CD8-positive, alpha-beta memory T cell (primary cell): ENCODE data around the gene TXNRD2. TPM values are rescaled to one million over a fixed set of nuclear protein-coding genes. Genes with fewer than 3 reads are reported as not detected.
A peak's percentile ranks its signal among the peaks of the same experiment; 100 is the strongest.

ENCODE experiments used
- CTCF ChIA-PET: fragments of 350-600 bp; sonication (Branson Sonifier 250); formaldehyde crosslinking; loops from one replicate; lab custom pipeline; 2021; ENCODE audit warnings: antibody characterized with exemption; lab: Charles Lee
- POLR2A ChIA-PET: fragments of 350-600 bp; sonication (Branson Sonifier 250); formaldehyde crosslinking; loops from one replicate; lab custom pipeline; 2021; ENCODE audit warnings: antibody characterized with exemption; lab: Charles Lee
- DNase-seq, 5 donors: peaks; one replicate each; pipeline versions ENCODE4 v3.0.0 to v3.0.0-alpha.2; 2020 to 2022; ENCODE audit warnings: mixed read lengths in 1 of 5
- H3K27ac ChIP-seq: one replicate; pipeline ENCODE4 v1.7.0; 2013; ENCODE audit warnings: low read depth, mild to moderate bottlenecking, low read length, moderate library complexity
- H3K27me3 ChIP-seq: 2 replicates; pipeline ENCODE4 v1.7.0; 2013; ENCODE audit warnings: low read length, mild to moderate bottlenecking; ENCODE audit not compliant: insufficient read depth, poor library complexity, severe bottlenecking
- H3K36me3 ChIP-seq: 2 replicates; pipeline ENCODE4 v1.7.0; 2013; ENCODE audit warnings: mild to moderate bottlenecking, low read length, moderate library complexity; ENCODE audit not compliant: insufficient read depth
- H3K4me1 ChIP-seq: 2 replicates; pipeline ENCODE4 v1.7.0; 2013; ENCODE audit warnings: mild to moderate bottlenecking, low read length, moderate library complexity; ENCODE audit not compliant: insufficient read depth
- H3K4me3 ChIP-seq: 2 replicates; pipeline ENCODE4 v1.7.0; 2013; ENCODE audit warnings: mild to moderate bottlenecking, low read length
- H3K9me3 ChIP-seq: 2 replicates; pipeline ENCODE4 v1.7.0; 2013; ENCODE audit warnings: mild to moderate bottlenecking, low read length
- H3K27ac Mint-ChIP-seq, 8 donors: one replicate each; pipeline ENCODE4 v1.8.0; 2020 to 2021; ENCODE audit warnings: mixed read lengths in 8 of 8, mild to moderate bottlenecking in 6 of 8, inconsistent platforms in 3 of 8, moderate library complexity in 3 of 8
- H3K27me3 Mint-ChIP-seq, 2 donors: one replicate each; pipeline ENCODE4 v1.8.0; 2020 to 2021; ENCODE audit warnings: mixed read lengths in 2 of 2, mild to moderate bottlenecking in 1 of 2, moderate library complexity in 1 of 2
- H3K36me3 Mint-ChIP-seq, 3 donors: one replicate each; pipeline ENCODE4 v1.8.0; 2020 to 2021; ENCODE audit warnings: mixed read lengths in 3 of 3, inconsistent platforms in 1 of 3, mild to moderate bottlenecking in 1 of 3
- H3K4me1 Mint-ChIP-seq, 3 donors: one replicate each; pipeline ENCODE4 v1.8.0; 2020 to 2021; ENCODE audit warnings: mixed read lengths in 3 of 3, inconsistent platforms in 1 of 3, mild to moderate bottlenecking in 1 of 3
- H3K4me3 Mint-ChIP-seq, 7 donors: one replicate each; pipeline ENCODE4 v1.8.0; 2020 to 2021; ENCODE audit warnings: mixed read lengths in 7 of 7, mild to moderate bottlenecking in 6 of 7, moderate library complexity in 4 of 7, inconsistent platforms in 2 of 7
- H3K9me3 Mint-ChIP-seq, 5 donors: one replicate each; pipeline ENCODE4 v1.8.0; 2020 to 2022; ENCODE audit warnings: mixed read lengths in 5 of 5, mild to moderate bottlenecking in 3 of 5, moderate library complexity in 2 of 5, inconsistent platforms in 1 of 5
- polyA plus RNA-seq: library from polyadenylated mRNA; unstranded; fragments of 300-500 nt; fragmentation: Illumina TruSeq; gene quantifications from one replicate; pipeline ENCODE4 v1.2.3, GENCODE V29; 2021
- total RNA-seq, 2 experiments: library from RNA; stranded (reverse); gene quantifications; one replicate each; pipeline ENCODE4 v1.2.3, GENCODE V29; 2021

Gene TXNRD2
- total and polyA plus RNA-seq, 3 experiments from 2014 or later: 13.8 to 27.9 (median 27.6) TPM

DNA sequence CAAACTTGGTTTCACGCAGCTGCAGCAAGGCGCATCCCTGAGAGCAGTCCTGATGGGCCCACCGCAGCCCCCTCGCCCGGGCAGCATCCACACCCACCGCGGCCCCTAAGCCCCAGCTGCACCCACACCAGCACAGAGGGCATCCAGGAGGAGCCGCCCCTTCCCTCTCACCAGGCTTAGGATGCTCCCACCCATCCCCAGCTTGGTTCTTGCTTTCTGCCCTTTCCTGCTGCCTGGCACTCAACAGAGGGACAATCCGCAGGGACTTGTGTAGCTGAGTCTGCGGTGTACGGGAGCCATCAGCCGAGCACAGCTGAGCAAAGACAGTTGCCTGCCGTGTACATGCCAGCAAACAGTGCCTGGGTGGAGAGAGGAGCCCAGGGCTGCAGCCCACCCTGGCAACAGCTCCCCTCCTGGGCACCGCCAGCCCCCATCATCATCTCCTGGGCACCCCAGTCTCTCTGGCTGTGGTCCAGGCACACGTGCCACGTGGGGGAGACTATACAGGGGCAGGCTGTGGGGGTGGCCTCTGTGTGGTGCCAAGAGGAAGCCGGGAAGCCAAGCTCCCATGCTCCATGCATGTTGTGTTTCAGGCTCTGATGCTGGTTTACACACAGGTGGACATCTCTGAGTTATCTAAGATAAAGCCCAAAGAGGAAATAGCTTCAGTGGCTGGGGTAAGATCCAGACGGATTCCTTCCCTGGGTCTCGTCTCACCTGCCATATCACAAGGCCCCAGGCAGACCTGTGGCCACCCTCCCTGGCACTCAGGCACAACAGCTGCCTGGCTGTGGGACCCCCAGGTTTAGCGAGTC is 50.9 kb downstream of the TXNRD2 start:
- POLR2A ChIA-PET: interaction anchor here (0.9 to 3.0 kb wide), 2 partner anchors 35 to 36 kb away, joined by 3 to 25 read pairs; partner anchors contain the start of genes GNB1L and RTL10
- peaks cover 42 to 62% (median 55%) of the 10 kb centered on the region in 3 donors for H3K4me1 Mint-ChIP-seq
- H3K36me3 Mint-ChIP-seq: peaks cover 0 to 7% (median 0%) of the 10 kb centered on the region in 3 donors
- Histone ChIP-seq H3K4me1 (peaks cover 88% of the 10 kb centered on the region), H3K27me3 (no peaks in the 10 kb centered on the region), H3K36me3 (no peaks in the 10 kb centered on the region), H3K4me3 (peak overlapping the region; percentile 71), H3K27ac (peak overlapping the region; percentile 63), H3K9me3 (no peaks in the 10 kb centered on the region)
- CTCF ChIA-PET: interaction anchor here (1.3 to 1.4 kb wide), 2 partner anchors 19 to 160 kb away, joined by 4 read pairs; no protein-coding TSS in a partner anchor
- peak overlapping the region; percentile 88 to 99 (median 96) for H3K27ac Mint-ChIP-seq
- H3K4me3 Mint-ChIP-seq: peak overlapping the region in 5 of 7 donors; percentile 69 to 84 (median 83)
- H3K27me3 Mint-ChIP-seq: no peaks in the 10 kb centered on the region
- peak in 1 of 5 donors; percentile 18 for DNase-seq
- no peaks in the 10 kb centered on the region for H3K9me3 Mint-ChIP-seq

GRCh38 chr22:19889951-19890350 is 51.7 kb downstream of the TXNRD2 start:
- POLR2A ChIA-PET: interaction anchor here (0.9 kb wide), 1 partner anchor 35 kb away, joined by 3 read pairs; no protein-coding TSS in a partner anchor
- Mint-ChIP-seq H3K9me3 (no peaks in the 10 kb centered on the region), H3K36me3 (peaks cover 0 to 5% (median 0%) of the 10 kb centered on the region in 3 donors), H3K4me1 (peaks cover 43 to 64% (median 57%) of the 10 kb centered on the region in 3 donors), H3K4me3 (no peak overlapping the region), H3K27ac (peak overlapping the region in 6 of 8 donors; percentile 41 to 96 (median 78)), H3K27me3 (no peaks in the 10 kb centered on the region)
- no peak overlapping the region for H3K27ac ChIP-seq
- H3K4me3 ChIP-seq: no peak overlapping the region
- H3K4me1 ChIP-seq: peaks cover 88% of the 10 kb centered on the region
- CTCF ChIA-PET: interaction anchor here (1.3 to 1.4 kb wide), 2 partner anchors 20 to 159 kb away, joined by 4 read pairs; no protein-coding TSS in a partner anchor
- no peaks in the 10 kb centered on the region for H3K36me3 ChIP-seq
- DNase-seq: peak in 1 of 5 donors; percentile 29
- no peaks in the 10 kb centered on the region for H3K27me3 ChIP-seq
- H3K9me3 ChIP-seq: no peaks in the 10 kb centered on the region

GRCh38 chr22:19888131-19888746 is 53.4 kb downstream of the TXNRD2 start:
- no peaks in the 10 kb centered on the region for H3K36me3 ChIP-seq
- Mint-ChIP-seq H3K4me1 (peaks cover 38 to 58% (median 47%) of the 10 kb centered on the region in 3 donors), H3K27me3 (no peaks in the 10 kb centered on the region), H3K27ac (peak overlapping the region in 1 of 8 donors; percentile 43), H3K9me3 (no peaks in the 10 kb centered on the region), H3K4me3 (no peak overlapping the region), H3K36me3 (no peaks in the 10 kb centered on the region)
- H3K9me3 ChIP-seq: no peaks in the 10 kb centered on the region
- H3K27me3 ChIP-seq: no peaks in the 10 kb centered on the region
- ChIA-PET CTCF (no interaction called here), POLR2A (no interaction called here)
- H3K4me1 ChIP-seq: peaks cover 83% of the 10 kb centered on the region
- H3K4me3 ChIP-seq: no peak overlapping the region
- no peak overlapping the region for H3K27ac ChIP-seq
- DNase-seq: no peak

DNA sequence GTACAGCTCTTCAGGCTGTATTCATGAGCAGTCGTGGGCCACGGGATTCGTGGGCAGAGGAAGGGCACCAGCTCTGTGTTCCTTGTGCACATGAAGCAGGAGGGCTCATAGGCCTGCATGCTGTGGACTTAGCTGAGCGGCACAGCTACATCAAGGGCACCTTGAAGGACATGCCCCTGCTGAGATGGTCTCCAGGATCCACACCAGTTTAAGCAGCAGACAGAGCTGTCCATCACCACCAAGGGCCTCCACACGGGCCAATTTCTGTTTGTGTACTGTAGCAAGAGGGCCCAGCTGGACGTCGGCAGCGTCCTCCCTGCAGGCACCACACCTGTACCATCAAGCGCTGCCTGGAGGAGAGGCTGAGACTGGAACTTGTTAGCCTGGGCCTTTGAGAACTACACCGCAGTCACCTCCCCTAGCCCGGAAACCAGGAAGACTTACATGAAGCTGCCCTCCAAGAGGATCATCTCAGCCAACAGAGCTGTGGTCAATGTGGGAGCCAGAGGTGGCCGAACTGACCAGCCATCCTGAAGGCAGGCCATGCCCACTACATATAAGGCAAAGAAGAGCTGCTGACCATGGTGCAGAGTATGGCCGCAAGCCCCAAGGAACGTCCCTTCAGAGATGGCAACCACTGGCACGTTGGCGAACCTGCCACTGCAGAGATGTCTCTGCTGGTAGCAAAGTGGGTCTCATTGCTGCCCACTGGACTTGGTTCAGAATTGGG is 54.2 kb downstream of the TXNRD2 start:
- H3K4me1 ChIP-seq: peaks cover 75% of the 10 kb centered on the region
- Mint-ChIP-seq H3K27ac (peak overlapping the region in 6 of 8 donors; percentile 68 to 87 (median 80)), H3K36me3 (no peaks in the 10 kb centered on the region), H3K4me3 (peak overlapping the region in 2 of 7 donors; percentile 6 to 13), H3K27me3 (no peaks in the 10 kb centered on the region), H3K9me3 (no peaks in the 10 kb centered on the region), H3K4me1 (peaks cover 32 to 50% (median 39%) of the 10 kb centered on the region in 3 donors)
- no peaks in the 10 kb centered on the region for H3K36me3 ChIP-seq
- no peaks in the 10 kb centered on the region for H3K9me3 ChIP-seq
- H3K27ac ChIP-seq: no peak overlapping the region
- no peak overlapping the region for H3K4me3 ChIP-seq
- CTCF ChIA-PET: interaction anchor here (1.2 kb wide), 1 partner anchor 157 kb away, joined by 7 read pairs; no protein-coding TSS in a partner anchor
- no peaks in the 10 kb centered on the region for H3K27me3 ChIP-seq
- DNase-seq: peak in 1 of 5 donors; percentile 29
- POLR2A ChIA-PET: no interaction called here

DNA sequence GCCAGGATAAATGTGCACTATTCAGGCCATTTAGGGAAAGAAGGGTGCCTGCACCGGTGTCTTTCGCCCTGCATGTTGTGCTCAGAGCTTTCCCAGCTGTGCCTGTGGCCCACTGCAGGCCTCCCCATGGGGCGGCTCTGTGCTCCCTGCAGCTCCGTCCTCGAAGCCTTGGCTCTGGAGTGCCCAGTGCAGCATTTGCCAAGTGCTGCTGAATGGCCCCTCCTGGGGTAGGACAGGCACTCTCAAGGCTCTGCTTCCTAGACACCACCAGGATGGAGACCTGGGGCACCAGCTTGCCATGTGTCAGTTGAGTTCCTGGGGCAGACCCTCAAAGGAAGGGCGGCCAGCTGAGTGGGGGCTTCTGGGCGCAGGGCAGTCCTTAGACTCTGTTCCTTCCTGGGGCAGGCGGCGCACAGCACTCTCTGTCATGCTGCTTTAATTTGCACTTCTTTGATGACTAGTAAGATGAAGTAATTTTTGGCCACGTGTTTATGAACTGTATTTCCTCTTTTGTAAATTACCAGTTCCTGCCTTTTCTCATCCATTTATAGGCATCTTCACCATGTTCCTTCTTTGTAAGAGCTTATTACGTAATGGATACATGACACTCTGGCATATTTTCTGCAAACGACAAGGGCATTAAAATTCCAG is 54.9 kb downstream of the TXNRD2 start:
- Mint-ChIP-seq H3K27ac (peak overlapping the region; percentile 61 to 87 (median 77)), H3K4me3 (peak overlapping the region in 2 of 7 donors; percentile 6 to 13), H3K9me3 (no peaks in the 10 kb centered on the region), H3K36me3 (no peaks in the 10 kb centered on the region), H3K27me3 (no peaks in the 10 kb centered on the region), H3K4me1 (peaks cover 26 to 43% (median 32%) of the 10 kb centered on the region in 3 donors)
- Histone ChIP-seq H3K36me3 (no peaks in the 10 kb centered on the region), H3K27ac (peak overlapping the region; percentile 39), H3K9me3 (no peaks in the 10 kb centered on the region), H3K27me3 (no peaks in the 10 kb centered on the region), H3K4me1 (peaks cover 72% of the 10 kb centered on the region), H3K4me3 (peak overlapping the region; percentile 5)
- CTCF ChIA-PET: interaction anchor here (1.2 kb wide), 1 partner anchor 156 kb away, joined by 7 read pairs; no protein-coding TSS in a partner anchor
- POLR2A ChIA-PET: no interaction called here
- peak in 3 of 5 donors; percentile 13 to 68 (median 31) for DNase-seq

DNA sequence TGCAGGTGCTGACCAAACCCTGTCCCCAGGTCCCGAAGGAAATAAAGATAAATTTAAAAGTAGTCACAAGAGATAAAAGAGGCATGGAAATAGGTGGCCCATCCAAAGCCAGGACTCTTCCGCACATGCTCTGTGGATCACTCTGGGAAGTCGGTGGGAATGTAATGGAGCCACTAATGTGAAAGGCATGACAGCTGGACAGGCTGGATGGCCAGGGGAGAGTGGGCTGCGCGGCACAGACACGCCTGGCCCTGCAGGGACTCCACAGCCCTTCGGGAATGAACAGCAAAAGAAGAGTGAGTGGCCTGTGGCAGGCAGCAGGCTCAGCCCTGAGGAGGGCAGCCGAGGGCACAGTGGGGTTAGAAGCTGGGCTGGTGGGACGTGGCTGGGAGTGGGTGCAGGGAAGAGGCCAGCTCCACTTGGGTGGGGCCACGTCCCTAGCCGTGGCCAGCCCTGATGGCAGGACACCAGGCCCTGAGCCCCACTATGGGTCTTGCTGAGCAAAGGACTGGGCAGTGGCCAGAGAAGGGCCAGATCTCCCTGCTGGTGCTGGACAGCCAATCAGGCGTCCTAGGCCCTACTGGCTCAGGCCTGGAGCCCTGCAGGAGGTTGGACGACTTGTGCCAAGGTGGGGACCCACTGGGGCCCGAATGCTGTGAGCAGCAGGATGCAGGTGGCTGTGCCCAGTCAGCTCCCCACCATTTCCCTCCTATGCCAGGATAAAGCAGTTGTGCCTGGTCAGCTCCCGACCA is 55.6 kb downstream of the TXNRD2 start:
- peaks cover 68% of the 10 kb centered on the region for H3K4me1 ChIP-seq
- H3K9me3 Mint-ChIP-seq: no peaks in the 10 kb centered on the region

More for the DNA sequence above, 55.6 kb downstream of the TXNRD2 start:
- H3K4me1 Mint-ChIP-seq: peaks cover 20 to 36% (median 25%) of the 10 kb centered on the region in 3 donors
- Histone ChIP-seq H3K27ac (no peak overlapping the region), H3K27me3 (no peaks in the 10 kb centered on the region), H3K9me3 (no peaks in the 10 kb centered on the region), H3K4me3 (peak overlapping the region; percentile 1), H3K36me3 (no peaks in the 10 kb centered on the region)
- H3K27ac Mint-ChIP-seq: peak overlapping the region in 5 of 8 donors; percentile 43 to 89 (median 68)
- H3K4me3 Mint-ChIP-seq: peak overlapping the region in 1 of 7 donors; percentile 32
- H3K27me3 Mint-ChIP-seq: no peaks in the 10 kb centered on the region
- ChIA-PET CTCF (no interaction called here), POLR2A (no interaction called here)
- no peak for DNase-seq
- no peaks in the 10 kb centered on the region for H3K36me3 Mint-ChIP-seq
